CD4-positive, alpha-beta T cell treated with Interleukin-17A for 4 hours (primary cell): ENCODE results near the gene LARP4B.

Source experiments
- DNase-seq: peaks from one replicate; pipeline ENCODE4 v3.0.0-alpha.2; 2020; ENCODE audit warnings: mixed read lengths

LARP4B gene

GRCh38 chr10:822661-823367, 108.7 kb downstream of the LARP4B start:
- DNase-seq = no peak

GRCh38 chr10:822197-822596, 109.3 kb downstream of the LARP4B start:
- DNase-seq = no peak

GRCh38 chr10:821322-821721, 110.2 kb downstream of the LARP4B start:
- no peak for DNase-seq

DNA sequence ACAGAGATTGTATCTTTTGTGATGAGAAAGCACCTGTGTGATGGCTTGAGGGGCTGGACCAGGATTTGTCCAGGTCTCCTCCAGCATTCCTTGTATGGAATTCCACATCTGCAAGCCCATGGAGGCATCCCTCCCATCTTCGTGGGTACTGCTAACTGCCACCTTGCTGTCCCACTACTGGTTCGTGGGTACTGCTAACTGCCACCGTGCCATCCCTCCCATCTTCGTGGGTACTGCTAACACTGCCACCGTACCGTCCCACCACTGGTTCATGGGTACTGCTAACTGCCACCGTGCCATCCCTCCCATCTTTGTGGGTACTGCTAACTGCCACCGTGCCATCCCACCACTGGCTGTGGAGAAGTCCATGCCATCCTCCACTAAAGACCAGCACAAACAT, 111.7 kb downstream of the LARP4B start:
- DNase-seq = no peak

DNA sequence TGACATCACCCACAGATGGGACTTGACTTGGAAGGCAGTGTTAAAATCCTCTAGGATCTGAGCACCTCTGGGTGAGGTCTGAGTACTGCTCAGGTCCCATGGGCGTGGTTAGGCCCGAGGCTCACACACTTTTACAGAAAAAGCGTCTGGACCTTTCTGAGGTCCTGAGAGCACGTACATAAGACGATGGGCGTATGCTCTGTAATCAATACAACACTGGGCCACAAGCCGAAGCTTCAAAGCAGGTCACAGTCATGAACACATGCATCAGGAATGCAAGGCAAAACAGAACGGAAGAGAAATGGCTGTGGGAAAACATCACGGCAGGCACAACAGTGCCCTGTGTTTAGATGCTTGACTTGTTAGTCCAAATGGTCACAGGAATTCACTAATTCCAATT, 112.2 kb downstream of the LARP4B start:
- no peak for DNase-seq

- DNase-seq = no peak
Measured at GRCh38 chr10:818526-819220, 112.8 kb downstream of the LARP4B start.

GRCh38 chr10:818010-818409, 113.5 kb downstream of the LARP4B start:
- DNase-seq = no peak

GRCh38 chr10:817371-817770, 114.1 kb downstream of the LARP4B start:
- DNase-seq = no peak

DNA sequence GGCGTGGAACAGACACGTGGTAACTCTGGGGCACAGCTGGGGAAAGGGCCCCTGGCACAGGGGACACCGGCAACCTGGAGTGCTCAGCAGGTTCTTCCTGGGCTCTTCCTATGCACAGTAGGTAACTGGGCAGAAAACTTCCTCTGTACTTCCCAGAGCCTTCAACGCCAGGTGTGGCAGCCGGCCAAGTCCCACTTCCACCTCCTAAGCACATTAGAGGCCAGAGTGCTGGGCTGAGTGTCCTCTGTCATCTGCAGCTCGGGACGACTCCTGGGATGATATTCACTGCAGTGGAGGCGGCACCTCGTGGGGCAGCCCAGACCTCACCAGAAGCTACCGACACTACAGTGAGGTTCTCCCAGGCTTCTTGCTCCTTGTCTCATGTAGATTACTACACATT, 114.5 kb downstream of the LARP4B start:
- no peak for DNase-seq

- DNase-seq = no peak
Measured at GRCh38 chr10:816091-816477, 115.4 kb downstream of the LARP4B start.

DNA sequence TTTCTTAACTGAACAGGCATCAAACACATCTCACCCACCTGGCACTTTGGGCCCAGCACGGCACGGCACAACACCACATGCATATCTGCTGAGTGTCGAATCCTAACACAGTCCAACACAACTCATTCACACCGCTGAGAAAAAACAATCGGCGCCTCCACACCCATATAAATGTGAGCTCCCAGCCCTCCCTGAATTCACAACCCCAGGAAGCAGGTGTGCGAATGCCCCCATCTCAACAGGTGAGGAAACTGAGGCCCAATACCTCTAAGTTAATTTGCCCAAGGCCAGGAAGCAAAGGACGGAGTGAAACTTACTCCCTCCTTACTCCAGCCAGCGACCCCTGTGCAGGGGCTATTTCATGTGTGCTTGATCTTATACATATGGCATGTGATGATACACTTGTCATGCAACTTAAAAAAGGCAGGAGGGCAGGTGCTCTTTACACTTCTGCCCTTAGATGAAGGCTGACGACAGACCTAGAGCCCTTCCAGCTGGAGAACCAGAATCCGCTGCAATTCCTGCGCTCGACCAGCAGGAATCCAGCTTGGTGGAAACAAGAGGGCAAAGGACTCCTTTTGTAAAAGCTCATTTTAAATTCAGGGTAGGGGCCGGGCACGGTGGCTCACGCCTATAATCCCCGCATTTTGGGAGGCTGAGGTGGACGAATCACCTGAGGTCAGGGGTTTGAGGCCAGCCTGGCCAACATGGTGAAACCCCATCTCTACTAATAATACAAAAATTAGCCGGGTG, 116.0 kb downstream of the LARP4B start:
- no peak for DNase-seq

DNA sequence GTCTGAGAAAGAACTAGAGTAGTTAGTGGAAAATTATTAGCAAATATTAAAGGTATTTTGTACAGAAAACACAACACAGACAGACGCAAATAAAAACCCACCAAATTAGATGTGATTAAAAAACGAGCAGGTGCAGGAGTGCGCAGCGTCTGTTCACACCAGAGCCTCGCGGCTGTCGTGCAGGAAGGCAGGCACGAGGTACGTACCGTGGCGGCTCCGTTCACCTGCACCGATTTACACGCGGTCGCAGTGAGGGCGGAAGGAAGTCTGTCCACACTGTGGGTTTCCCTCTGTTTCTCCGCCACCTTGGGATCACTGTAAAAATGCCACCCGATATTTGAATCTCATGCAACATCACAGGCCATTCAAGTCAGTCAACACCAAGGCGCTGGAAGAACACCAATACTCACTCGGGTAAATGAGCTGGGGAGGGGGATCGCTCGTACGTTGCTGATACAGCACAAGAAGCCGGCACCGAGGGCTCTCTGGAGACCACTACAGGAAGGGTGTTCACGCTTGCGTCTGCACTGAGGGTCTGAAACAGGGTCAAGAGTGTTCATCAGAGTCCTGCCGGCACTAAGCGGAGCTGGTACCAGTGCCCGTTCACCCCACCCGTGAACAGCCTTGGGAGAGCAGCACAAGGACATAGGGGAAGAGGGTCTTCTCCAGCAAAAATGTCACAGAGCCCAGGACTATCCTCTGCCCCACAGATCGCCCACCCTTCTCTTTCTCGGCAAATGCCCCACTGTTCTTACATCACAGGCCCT, 116.8 kb downstream of the LARP4B start:
- no peak for DNase-seq

- DNase-seq = no peak
Measured at GRCh38 chr10:813286-813685, 118.2 kb downstream of the LARP4B start.

GRCh38 chr10:812787-813186, 118.7 kb downstream of the LARP4B start:
- DNase-seq = no peak

DNA sequence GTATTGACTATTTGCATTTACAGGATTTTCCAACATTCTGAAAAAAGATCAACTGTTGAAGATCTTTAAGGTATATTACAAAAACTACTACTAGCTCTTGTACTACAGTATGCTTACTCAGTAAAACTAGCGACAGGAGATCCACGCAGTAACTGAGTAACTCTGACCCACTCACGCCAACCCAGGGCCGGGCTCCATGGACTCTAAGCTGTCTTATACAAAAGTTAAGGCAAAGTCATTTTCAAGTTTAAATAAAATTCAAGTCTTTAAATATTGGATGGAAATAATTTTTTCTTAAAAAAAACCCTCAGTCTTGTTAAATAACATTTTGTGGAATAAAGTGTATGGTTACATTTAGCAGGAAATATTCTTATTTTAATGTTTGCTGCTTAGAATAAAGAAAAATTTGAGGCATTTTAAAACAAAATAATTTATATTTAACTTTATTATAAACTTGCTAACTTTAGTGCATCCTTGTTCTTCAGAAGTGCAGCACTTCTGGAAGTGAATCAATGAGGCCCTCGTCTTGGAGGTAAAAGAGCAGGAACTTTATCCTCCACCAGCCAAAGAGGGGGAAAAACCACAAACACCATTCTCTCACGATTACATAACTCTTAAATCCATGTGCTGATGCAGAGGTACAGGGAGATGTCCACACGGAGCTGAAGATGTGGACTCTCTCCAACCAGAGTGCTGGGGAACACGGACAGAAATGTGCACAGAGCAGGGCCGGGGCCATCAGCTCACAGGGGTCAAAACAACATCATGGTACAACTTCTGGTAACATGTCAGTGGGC, 119.9 kb downstream of the LARP4B start:
- DNase-seq = no peak

GRCh38 chr10:810351-810846, 121.1 kb downstream of the LARP4B start:
- DNase-seq = no peak

GRCh38 chr10:809671-810350, 121.7 kb downstream of the LARP4B start:
- no peak for DNase-seq

DNA sequence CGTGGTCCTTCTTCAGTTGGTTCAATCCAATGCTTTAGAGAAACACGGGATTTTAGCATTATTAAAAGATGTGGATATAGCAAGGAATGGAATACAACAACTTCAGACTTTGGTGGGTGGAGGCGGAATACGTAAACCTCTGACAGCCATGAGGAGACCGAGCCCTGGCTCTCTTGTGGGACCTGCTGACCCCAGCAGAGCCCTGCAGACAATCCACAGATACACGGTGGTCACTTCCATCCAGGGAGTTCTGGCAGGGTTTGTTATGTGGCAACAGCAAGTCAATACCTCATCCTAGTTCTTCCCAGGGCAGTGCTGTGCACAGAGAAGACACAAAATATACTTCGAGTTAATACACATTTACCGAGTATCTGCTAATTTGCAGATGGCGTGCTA, 123.5 kb downstream of the LARP4B start:
- no peak for DNase-seq

- DNase-seq = no peak
Measured at GRCh38 chr10:807163-807957, 124.1 kb downstream of the LARP4B start.

- no peak for DNase-seq
Measured at GRCh38 chr10:806451-807162, 124.9 kb downstream of the LARP4B start.
